ENCODE results near the gene SMIM11.
"Not testable (repeated sequence)": the region's sequence is repeated elsewhere in the genome, so short reads cannot be mapped to it uniquely, and the experiment has no call there.

- TF ChIP-seq BHLHE40 (IDR thresholded peaks at IDR 0.05; ENCODE audit: borderline replicate concordance in 1 of 2, low read depth in 2 of 2, low read length in 1 of 2); JUNB (IDR thresholded peaks at IDR 0.05); SIN3A (IDR thresholded peaks at IDR 0.05; ENCODE audit: low read depth, low read length); CTCF (IDR thresholded peaks at IDR 0.05 in 2 of 3, conservative IDR thresholded peaks at IDR 0.05 in 1 of 3; ENCODE audit: control insufficient read depth in 2 of 3, extremely low read depth in 1 of 3, insufficient read depth in 1 of 3, low read depth in 3 of 3, low read length in 3 of 3); BRCA1 (IDR thresholded peaks at IDR 0.05; ENCODE audit: low read depth, low read length); SIX5 (IDR thresholded peaks at IDR 0.05; ENCODE audit: low read depth, low read length, severe bottlenecking); SP1 (IDR thresholded peaks at IDR 0.05; ENCODE audit: low read depth, low read length); NFXL1 (IDR thresholded peaks at IDR 0.05; ENCODE audit: borderline replicate concordance); NR2C1 (IDR thresholded peaks at IDR 0.05); SMC3 (IDR thresholded peaks at IDR 0.05; ENCODE audit: borderline replicate concordance, low read length); POLR2A (IDR thresholded peaks at IDR 0.05; ENCODE audit: low read depth, low read length); CHD2 (IDR thresholded peaks at IDR 0.05; ENCODE audit: borderline replicate concordance, low read depth, low read length); EZH2 (IDR thresholded peaks at IDR 0.05; ENCODE audit: borderline replicate concordance, control insufficient read depth, low read depth, low read length): not testable (repeated sequence)
- TF ChIP-seq, protein P1, sequence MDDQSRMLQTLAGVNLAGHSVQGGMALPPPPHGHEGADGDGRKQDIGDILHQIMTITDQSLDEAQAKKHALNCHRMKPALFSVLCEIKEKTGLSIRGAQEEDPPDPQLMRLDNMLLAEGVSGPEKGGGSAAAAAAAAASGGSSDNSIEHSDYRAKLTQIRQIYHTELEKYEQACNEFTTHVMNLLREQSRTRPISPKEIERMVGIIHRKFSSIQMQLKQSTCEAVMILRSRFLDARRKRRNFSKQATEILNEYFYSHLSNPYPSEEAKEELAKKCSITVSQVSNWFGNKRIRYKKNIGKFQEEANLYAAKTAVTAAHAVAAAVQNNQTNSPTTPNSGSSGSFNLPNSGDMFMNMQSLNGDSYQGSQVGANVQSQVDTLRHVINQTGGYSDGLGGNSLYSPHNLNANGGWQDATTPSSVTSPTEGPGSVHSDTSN (IDR thresholded peaks at IDR 0.05; ENCODE audit: insufficient replicate concordance, low read depth, low read length) = not testable (repeated sequence)
These were observed 30.4 kb downstream of the SMIM11 start for GRCh38 chr21:34405686-34406085.
